Tibial artery (tissue), 4 donors: ENCODE data around the gene TCL1B.

Source experiments
- DNase-seq, 2 donors: peaks; one replicate each; pipeline ENCODE4 v3.0.0-alpha.2; 2019
- H3K27ac ChIP-seq, 2 donors: fragments of 200-600 bp; sonication (generic) in 1 of 2; 1 replicate in 1 of 2; 2 replicates in 1 of 2; pipeline ENCODE4 v1.5.1; 2018 to 2019; ENCODE audit warnings: mild to moderate bottlenecking in 1 of 2
- H3K27me3 ChIP-seq, 2 donors: fragments of 200-600 bp; sonication (generic) in 1 of 2; one replicate each; pipeline versions ENCODE4 v1.5.1 to v1.6.0; 2016 to 2019
- H3K36me3 ChIP-seq, 3 donors: fragments of 200-600 bp; sonication (generic) in 2 of 3; one replicate each; pipeline ENCODE4 v1.5.1; 2016 to 2019; ENCODE audit warnings: mild to moderate bottlenecking in 2 of 3
- H3K4me1 ChIP-seq, 4 donors: fragments of 200-600 bp; sonication (generic) in 2 of 4; 1 replicate in 3 of 4; 2 replicates in 1 of 4; pipeline ENCODE4 v1.5.1; 2016 to 2019
- H3K4me3 ChIP-seq, 2 donors: fragments of 200-600 bp; sonication (generic) in 1 of 2; 1 replicate in 1 of 2; 2 replicates in 1 of 2; pipeline ENCODE4 v1.5.1; 2018 to 2019; ENCODE audit warnings: mild to moderate bottlenecking in 2 of 2
- H3K9me3 ChIP-seq, 3 donors: fragments of 200-600 bp; sonication (generic) in 1 of 3; one replicate each; pipeline ENCODE4 v1.5.1; 2016 to 2019
- CTCF ChIP-seq, 2 experiments: fragments of 200-600 bp in 1 of 2; fragments of 450-650 bp in 1 of 2; IDR thresholded peaks; one replicate each; pipeline ENCODE4 v1.5.1; 2017 to 2019; ENCODE audit warnings: antibody characterized with exemption in 2 of 2, mild to moderate bottlenecking in 1 of 2, moderate library complexity in 1 of 2
- intact Hi-C: fragments of 100-400 bp; cut with DNase I; formaldehyde crosslinking; loops from one replicate; pipeline ENCODE4 v1.15.0; 2023; ENCODE audit warnings: low total_unique reads

The TCL1B gene

GRCh38 chr14:95697764-95698163 lies 11.5 kb downstream of the TCL1B start:
- DNase-seq: no peak
- Histone ChIP-seq H3K27me3 (peaks cover 0 to 15% of the 10 kb centered on the region in 2 donors), H3K36me3 (no peaks in the 10 kb centered on the region), H3K4me1 (peaks cover 0 to 15% (median 0%) of the 10 kb centered on the region in 4 donors), H3K27ac (no peak overlapping the region), H3K4me3 (no peak overlapping the region), H3K9me3 (no peaks in the 10 kb centered on the region)
- intact Hi-C loops: no loop called here
- TF ChIP-seq CTCF (IDR thresholded peaks at IDR 0.05): no peak

GRCh38 chr14:95698287-95698686 lies 12.1 kb downstream of the TCL1B start:
- H3K4me3 ChIP-seq: no peak overlapping the region

GRCh38 chr14:95699412-95699811 lies 13.2 kb downstream of the TCL1B start:
- DNase-seq: no peak
- H3K27ac ChIP-seq: no peak overlapping the region
- peaks cover 0 to 15% (median 0%) of the 10 kb centered on the region in 4 donors for H3K4me1 ChIP-seq
- no peaks in the 10 kb centered on the region for H3K9me3 ChIP-seq
- H3K4me3 ChIP-seq: no peak overlapping the region
- TF ChIP-seq CTCF (IDR thresholded peaks at IDR 0.05): no peak
- intact Hi-C loops: no loop called here
- no peaks in the 10 kb centered on the region for H3K36me3 ChIP-seq
- H3K27me3 ChIP-seq: peaks cover 0 to 8% of the 10 kb centered on the region in 2 donors

More at GRCh38 chr14:95698287-95698686, 12.1 kb downstream of the TCL1B start:
- Histone ChIP-seq H3K27me3 (peaks cover 0 to 11% of the 10 kb centered on the region in 2 donors), H3K27ac (no peak overlapping the region), H3K36me3 (no peaks in the 10 kb centered on the region), H3K9me3 (no peaks in the 10 kb centered on the region), H3K4me1 (peaks cover 0 to 15% (median 0%) of the 10 kb centered on the region in 4 donors)
- intact Hi-C loops: no loop called here
- no peak for DNase-seq
- no peak for TF ChIP-seq CTCF (IDR thresholded peaks at IDR 0.05)

GRCh38 chr14:95700221-95700976 lies 14.2 kb downstream of the TCL1B start:
- no peak overlapping the region for H3K27ac ChIP-seq
- no peaks in the 10 kb centered on the region for H3K36me3 ChIP-seq
- no peak overlapping the region for H3K4me3 ChIP-seq
- H3K4me1 ChIP-seq: peaks cover 0 to 15% (median 0%) of the 10 kb centered on the region in 4 donors
- peaks cover 0 to 8% of the 10 kb centered on the region in 2 donors for H3K27me3 ChIP-seq
- no peak for TF ChIP-seq CTCF (IDR thresholded peaks at IDR 0.05)
- H3K9me3 ChIP-seq: no peaks in the 10 kb centered on the region
- intact Hi-C loops: no loop called here
- DNase-seq: no peak

GRCh38 chr14:95701846-95702221 lies 15.6 kb downstream of the TCL1B start:
- no peak for TF ChIP-seq CTCF (IDR thresholded peaks at IDR 0.05)
- H3K9me3 ChIP-seq: no peaks in the 10 kb centered on the region
- no peak for DNase-seq
- H3K4me1 ChIP-seq: peaks cover 0 to 15% (median 0%) of the 10 kb centered on the region in 4 donors
- H3K4me3 ChIP-seq: no peak overlapping the region
- H3K27ac ChIP-seq: no peak overlapping the region
- H3K36me3 ChIP-seq: no peaks in the 10 kb centered on the region
- peaks cover 0 to 8% of the 10 kb centered on the region in 2 donors for H3K27me3 ChIP-seq
- intact Hi-C loops: no loop called here
